HG02852 (cell line): Measurements from ENCODE around the gene CDK10.

Experiments used
- ATAC-seq: cut with Tn5 transposase; IDR thresholded peaks from one replicate; pipeline ENCODE4 v1.9.1; 2021; ENCODE audit warnings: mild to moderate bottlenecking, moderate library complexity; ENCODE audit not compliant: unreplicated experiment

Gene CDK10

GRCh38 chr16:89710709-89711564, 24.4 kb downstream of the CDK10 start:
- no peak for ATAC-seq

- peak; percentile 52 for ATAC-seq
Measured at GRCh38 chr16:89711601-89712273, 25.2 kb downstream of the CDK10 start.

GRCh38 chr16:89712274-89712781, 25.8 kb downstream of the CDK10 start:
- peak; percentile 21 for ATAC-seq

- no peak for ATAC-seq
Measured at GRCh38 chr16:89716493-89716892, 30.0 kb downstream of the CDK10 start.

GRCh38 chr16:89716916-89717687, 30.6 kb downstream of the CDK10 start:
- ATAC-seq = no peak

GRCh38 chr16:89717688-89718505, 31.4 kb downstream of the CDK10 start:
- ATAC-seq = no peak

- no peak for ATAC-seq
Measured at GRCh38 chr16:89720551-89720812, 34.0 kb downstream of the CDK10 start.

- peak; percentile 52 for ATAC-seq
Measured at GRCh38 chr16:89720813-89721545, 34.5 kb downstream of the CDK10 start, which contains the start of the genes VPS9D1 and ZNF276. VPS9D1 (minus strand) TSS chr16:89720898; CDS start chr16:89720861, 37 bp downstream. ZNF276 (plus strand) TSS chr16:89721537; CDS start chr16:89721641, 104 bp downstream.

- peak; percentile 25 for ATAC-seq
Measured at GRCh38 chr16:89721546-89722391, 35.3 kb downstream of the CDK10 start.

- ATAC-seq = no peak
Measured at GRCh38 chr16:89722392-89723278, 36.1 kb downstream of the CDK10 start.

GRCh38 chr16:89723279-89724250, 37.1 kb downstream of the CDK10 start:
- no peak for ATAC-seq

GRCh38 chr16:89727406-89728120, 41.1 kb downstream of the CDK10 start:
- ATAC-seq = no peak

GRCh38 chr16:89729293-89729692, 42.8 kb downstream of the CDK10 start:
- ATAC-seq = no peak

- no peak for ATAC-seq
Measured at GRCh38 chr16:89729863-89730593, 43.5 kb downstream of the CDK10 start.

GRCh38 chr16:89730610-89731234, 44.2 kb downstream of the CDK10 start:
- ATAC-seq = no peak
